HCT116 (cell line): ENCODE measurements around the gene SH3YL1. TPM values are rescaled to one million over a fixed set of nuclear protein-coding genes. Genes with fewer than 3 reads are reported as not detected.

Source experiments
- ATAC-seq: fragments of 200-7000 bp; cut with Tn5 transposase; 2 replicates; pipeline ENCODE4 v1.9.1; 2020; ENCODE audit warnings: mild to moderate bottlenecking, moderate library complexity
- BruUV-seq: library from RNA; stranded (reverse); fragments of 400-500 nt; replicated peaks from 2 replicates; lab custom pipeline; 2021; lab: Mats Ljungman, UMichigan
- CTCF ChIA-PET: fragments of 300-600 bp; sonication (Branson Sonifier 250); formaldehyde crosslinking; loops from one replicate; lab custom pipeline; 2021; ENCODE audit warnings: antibody characterized with exemption; lab: Charles Lee
- POLR2A ChIA-PET: fragments of 300-600, 350-600 bp; sonication (Branson Sonifier 250); formaldehyde crosslinking; loops from one replicate; lab custom pipeline; 2021; ENCODE audit warnings: antibody characterized with exemption; lab: Charles Lee
- RAD21 ChIA-PET, 2 experiments: fragments of 300-600 bp; sonication (Branson Sonifier 250); formaldehyde crosslinking; loops; one replicate each; lab custom pipeline; 2023; ENCODE audit warnings: low total read pairs in 2 of 2; ENCODE audit not compliant: uncharacterized antibody in 2 of 2, unreplicated experiment in 2 of 2, low non-redundant PET in 1 of 2; lab: Charles Lee
- DNase-seq: peaks from one replicate; pipeline ENCODE4 v3.0.0-alpha.2; 2010; ENCODE audit warnings: low read depth, low spot score
- H2AFZ ChIP-seq: fragments of 200-600 bp; shearing (Covaris generic), sonication (generic); 2 replicates; pipeline ENCODE4 v1.6.1; 2017; ENCODE audit warnings: low read depth, mixed run types, mixed read lengths, antibody characterized with exemption, low read length; ENCODE audit not compliant: poor library complexity, severe bottlenecking
- H3K27ac ChIP-seq: 2 replicates; pipeline ENCODE4 v1.5.1; 2012; ENCODE audit warnings: low read depth, low read length
- H3K27me3 ChIP-seq: fragments of 200-600 bp; sonication (generic); 2 replicates; pipeline ENCODE4 v1.6.1; 2016; ENCODE audit warnings: mixed run types, low read length, mixed read lengths; ENCODE audit not compliant: insufficient read depth
- H3K36me3 ChIP-seq, 2 experiments: fragments of 200-500 bp in 1 of 2; fragments of 200-600 bp in 1 of 2; sonication (Bioruptor generic) in 1 of 2; sonication (generic) in 1 of 2; 2 replicates each; pipeline versions ENCODE4 v1.5.1 to v1.6.1; 2014 to 2016; ENCODE audit warnings: low read length in 2 of 2, inconsistent platforms in 1 of 2, mixed read lengths in 1 of 2, mixed run types in 1 of 2; ENCODE audit not compliant: insufficient read depth in 2 of 2, control insufficient read depth in 1 of 2
- H3K4me1 ChIP-seq, 2 experiments: fragments of 200-600 bp in 1 of 2; sonication (generic) in 1 of 2; 2 replicates each; pipeline versions ENCODE4 v1.5.1 to v1.6.1; 2012 to 2017; ENCODE audit warnings: low read length in 2 of 2, inconsistent platforms in 1 of 2, mild to moderate bottlenecking in 1 of 2, mixed read lengths in 1 of 2, mixed run types in 1 of 2, moderate library complexity in 1 of 2; ENCODE audit not compliant: insufficient read depth in 2 of 2, control insufficient read depth in 1 of 2
- H3K4me2 ChIP-seq: fragments of 200-600 bp; sonication (generic); 2 replicates; pipeline ENCODE4 v1.6.1; 2017; ENCODE audit warnings: mixed run types, low read length, mixed read lengths
- H3K4me3 ChIP-seq, 2 experiments: fragments of 200-600 bp in 1 of 2; sonication (generic) in 1 of 2; replicated peaks in 1 of 2; 2 replicates each; pipeline ENCODE4 v1.5.1; 2011 to 2016; ENCODE audit warnings: low read length in 2 of 2, control low read depth in 1 of 2, low read depth in 1 of 2, mild to moderate bottlenecking in 1 of 2, mixed read lengths in 1 of 2, mixed run types in 1 of 2
- H3K79me2 ChIP-seq: fragments of 200-600 bp; sonication (generic); 2 replicates; pipeline ENCODE4 v1.6.1; 2017; ENCODE audit warnings: mild to moderate bottlenecking, mixed run types, low read length, moderate library complexity, mixed read lengths; ENCODE audit not compliant: insufficient read depth
- H3K9ac ChIP-seq: fragments of 200-600 bp; sonication (generic); 2 replicates; pipeline ENCODE4 v1.6.1; 2016; ENCODE audit warnings: low read length, mixed read lengths
- H3K9me2 ChIP-seq: fragments of 200-600 bp; sonication (generic), shearing (Covaris generic); 2 replicates; pipeline ENCODE4 v1.6.1; 2017; ENCODE audit warnings: mixed run types, mild to moderate bottlenecking, moderate library complexity; ENCODE audit not compliant: insufficient read depth
- H3K9me3 ChIP-seq, 2 experiments: fragments of 200-500 bp in 1 of 2; fragments of 200-600 bp in 1 of 2; sonication (Bioruptor generic) in 1 of 2; sonication (generic) in 1 of 2; 2 replicates each; pipeline ENCODE4 v1.6.1; 2014 to 2017; ENCODE audit warnings: low read length in 2 of 2, mixed read lengths in 2 of 2, inconsistent platforms in 1 of 2, low read depth in 1 of 2, mild to moderate bottlenecking in 1 of 2, mixed run types in 1 of 2, moderate library complexity in 1 of 2; ENCODE audit not compliant: control insufficient read depth in 1 of 2, insufficient read depth in 1 of 2
- H4K20me1 ChIP-seq: fragments of 200-600 bp; sonication (generic), shearing (Covaris generic); 2 replicates; pipeline ENCODE4 v1.6.1; 2017; ENCODE audit warnings: mixed run types, mild to moderate bottlenecking, moderate library complexity; ENCODE audit not compliant: insufficient read depth
- CBX3 ChIP-seq: IDR thresholded peaks from 2 replicates; pipeline ENCODE4 v1.6.1; 2012; ENCODE audit warnings: low read depth
- CTCF ChIP-seq, 3 experiments: fragments of 200-600 bp in 1 of 3; sonication (generic) in 1 of 3; IDR thresholded peaks in 2 of 3; conservative IDR thresholded peaks in 1 of 3; 2 replicates each; pipeline ENCODE4 v1.5.1; 2012 to 2017; ENCODE audit warnings: low read depth in 2 of 3, low read length in 2 of 3, antibody characterized with exemption in 1 of 3, borderline replicate concordance in 1 of 3, control low read depth in 1 of 3, mild to moderate bottlenecking in 1 of 3, mixed read lengths in 1 of 3, mixed run types in 1 of 3, moderate library complexity in 1 of 3; ENCODE audit not compliant: insufficient read depth in 1 of 3
- EGR1 ChIP-seq: IDR thresholded peaks from 2 replicates; pipeline ENCODE4 v1.6.1; 2012; ENCODE audit warnings: low read depth
- EZH2 ChIP-seq: fragments of 200-600 bp; sonication (generic); IDR thresholded peaks from 2 replicates; pipeline ENCODE4 v1.6.1; 2017; ENCODE audit warnings: antibody characterized with exemption, mixed run types
- MAX ChIP-seq: IDR thresholded peaks from 2 replicates; pipeline ENCODE4 v1.6.1; 2012
- POLR2A ChIP-seq: IDR thresholded peaks from 2 replicates; pipeline ENCODE4 v1.7.0; 2011; ENCODE audit warnings: borderline replicate concordance; ENCODE audit not compliant: insufficient read depth, insufficient read length; ENCODE audit errors: extremely low read depth
- POLR2AphosphoS5 ChIP-seq: IDR thresholded peaks from 2 replicates; pipeline ENCODE4 v1.6.1; 2011; ENCODE audit warnings: mild to moderate bottlenecking, low read depth, low read length, moderate library complexity
- RAD21 ChIP-seq: IDR thresholded peaks from 2 replicates; pipeline ENCODE4 v1.6.1; 2012; ENCODE audit warnings: low read depth, mild to moderate bottlenecking
- SIN3A ChIP-seq: IDR thresholded peaks from 2 replicates; pipeline ENCODE4 v1.6.1; 2012; ENCODE audit warnings: low read depth
- TCF7L2 ChIP-seq: IDR thresholded peaks from 2 replicates; pipeline ENCODE4 v1.7.0; 2011; ENCODE audit warnings: borderline replicate concordance, inconsistent platforms; ENCODE audit not compliant: insufficient read depth, insufficient read length; ENCODE audit errors: extremely low read depth
- YY1 ChIP-seq: IDR thresholded peaks from 2 replicates; pipeline ENCODE4 v1.6.1; 2011; ENCODE audit warnings: low read length, low read depth, moderate library complexity, mild to moderate bottlenecking; ENCODE audit not compliant: insufficient replicate concordance; ENCODE audit errors: extremely low read depth
- ZBTB33 ChIP-seq: IDR thresholded peaks from 2 replicates; pipeline ENCODE4 v1.6.1; 2011; ENCODE audit warnings: mild to moderate bottlenecking, low read length, moderate library complexity; ENCODE audit not compliant: insufficient replicate concordance; ENCODE audit errors: extremely low read depth
- ZFX ChIP-seq: fragments of 450-650 bp; IDR thresholded peaks from 2 replicates; pipeline ENCODE4 v1.6.1; 2017
- intact Hi-C: fragments of 100-400 bp; cut with micrococcal nuclease; formaldehyde crosslinking; loops from 2 replicates; pipeline ENCODE4 v1.10.0; 2022
- total RNA-seq: library from RNA; stranded (reverse); gene quantifications from one replicate; pipeline ENCODE4 v1.2.1, GENCODE V29; 2021; ENCODE audit not compliant: unreplicated experiment

The SH3YL1 gene
- total RNA-seq, 1 experiment from 2014 or later, result 32.8 TPM

- H3K27me3 ChIP-seq, result no peaks in the 10 kb centered on the region
- H3K9me3 ChIP-seq, result no peaks in the 10 kb centered on the region
- H3K27ac ChIP-seq, result peak within 1 kb of the TSS; percentile 80
- H4K20me1 ChIP-seq, result peaks cover 24% of the 10 kb centered on the region; the same call in 1 of the 2 replicates
- H3K4me3 ChIP-seq, result peak within 1 kb of the TSS; percentile 82 to 96
- ChIA-PET CTCF (interaction anchor here (0.7 kb wide), 1 partner anchor 68 kb away, joined by 3 read pairs; no protein-coding TSS in a partner anchor), POLR2A (no interaction called here), RAD21 (no interaction called here)
- H3K36me3 ChIP-seq, result peaks cover 0 to 6% of the 10 kb centered on the region in 2 experiments; a peak in 2 of 4 replicates
- BruUV-seq, result TSS peak; percentile 48
- peak within 1 kb of the TSS; percentile 94 for H3K9ac ChIP-seq
- intact Hi-C loops, result loop anchor here (2.0 kb wide), 1 partner anchor 412 kb away; the partner anchor contains the start of gene TMEM18
- H3K79me2 ChIP-seq, result peaks cover 62% of the 10 kb centered on the region
- TF ChIP-seq POLR2AphosphoS5, result peak; percentile 93
- TF ChIP-seq CBX3, result no peak; the same call in 1 of the 2 replicates
- peak; percentile 41 for TF ChIP-seq POLR2A
- TF ChIP-seq ZBTB33, result no peak
- 0 out of 6 replicates have a peak, but pooled peaks of 2 of the 3 experiments have one; percentile 2 to 6 for TF ChIP-seq CTCF (IDR thresholded peaks at IDR 0.05 in 2 of 3, conservative IDR thresholded peaks at IDR 0.05 in 1 of 3; ENCODE audit: borderline replicate concordance in 1 of 3, insufficient read depth in 1 of 3, low read depth in 2 of 3, low read length in 2 of 3)
- TF ChIP-seq EZH2, result no peak
- TF ChIP-seq MAX, result peak; percentile 56
- no peak; the same call in 1 of the 2 replicates for TF ChIP-seq SIN3A
- peak; percentile 94 for TF ChIP-seq YY1
- TF ChIP-seq RAD21, result no peak
- peak; percentile 11 for TF ChIP-seq TCF7L2
- peak; percentile 92 for TF ChIP-seq ZFX
- TF ChIP-seq EGR1, result peak; percentile 88
- no peaks in the 10 kb centered on the region for H3K9me2 ChIP-seq
- H2AFZ ChIP-seq, result no peak within 1 kb of the TSS
- H3K4me2 ChIP-seq, result peak within 1 kb of the TSS; percentile 83
- H3K4me1 ChIP-seq, result peaks cover 12 to 27% of the 10 kb centered on the region in 2 experiments; a peak in 3 of 4 replicates
- ATAC-seq (peak; percentile 92), DNase-seq (peak; percentile 94)
Observed at GRCh38 chr2:264493-265468, 949 bp upstream of the SH3YL1 start, which contains the start of gene ACP1. Gene ACP1 (plus strand): TSS chr2:264947. CDS start chr2:264965, 18 bp downstream.
